Adrenal gland (tissue), 12 donors: Measurements from ENCODE around the gene VKORC1. TPM values are rescaled to one million over a fixed set of nuclear protein-coding genes. Genes with fewer than 3 reads are reported as not detected.

Experiments
- DNase-seq, 7 donors: peaks; one replicate each; pipeline ENCODE4 v3.0.0-alpha.2; 2019 to 2020
- H3K27ac ChIP-seq, 5 donors: fragments of 200-600 bp; sonication (generic) in 4 of 5; 1 replicate in 3 of 5; 2 replicates in 2 of 5; pipeline versions ENCODE4 v1.5.1 to v1.8.0; 2016 to 2020; ENCODE audit warnings: mild to moderate bottlenecking in 1 of 5
- H3K27me3 ChIP-seq: fragments of 200-600 bp; 2 replicates; pipeline ENCODE4 v1.8.0; 2021
- H3K36me3 ChIP-seq, 2 donors: fragments of 200-600 bp; replicated peaks in 1 of 2; 1 replicate in 1 of 2; 2 replicates in 1 of 2; pipeline versions ENCODE4 v1.5.1 to v1.8.0; 2018 to 2022
- H3K4me1 ChIP-seq, 2 donors: fragments of 200-600 bp; replicated peaks in 1 of 2; 1 replicate in 1 of 2; 2 replicates in 1 of 2; pipeline versions ENCODE4 v1.5.1 to v1.8.0; 2018 to 2021
- H3K4me3 ChIP-seq, 4 donors: fragments of 200-600 bp; sonication (generic) in 3 of 4; one replicate each; pipeline ENCODE4 v1.5.1; 2016 to 2018
- H3K9me3 ChIP-seq, 3 donors: fragments of 200-600 bp; sonication (generic) in 1 of 3; replicated peaks in 1 of 3; 1 replicate in 2 of 3; 2 replicates in 1 of 3; pipeline versions ENCODE4 v1.5.1 to v1.8.0; 2016 to 2021
- POLR2A ChIP-seq, 2 donors: fragments of 450-650 bp; IDR thresholded peaks; one replicate each; pipeline ENCODE4 v1.6.1; 2017; ENCODE audit warnings: antibody characterized with exemption in 2 of 2, mild to moderate bottlenecking in 2 of 2, moderate library complexity in 1 of 2
- WGBS, 4 donors: extraction: QIAGEN DNeasy Blood & Tissue Kit in 2 of 4; methylation state at CpG; one replicate each; pipeline versions ENCODE4 v1.1.5 to v1.1.7; 2013 to 2017; 5-methylcytosine and 5-hydroxymethylcytosine counted together
- intact Hi-C, 2 donors: fragments of 100-400 bp; cut with DNase I; formaldehyde crosslinking; loops; one replicate each; pipeline versions ENCODE4 v1.14.1 to v1.15.0; 2022 to 2023
- polyA plus RNA-seq, 3 donors: library from polyadenylated mRNA; stranded (reverse); fragments of 200-250 nt in 2 of 3; fragments of 350-450 nt in 1 of 3; fragmentation: Illumina TruSeq in 1 of 3; extraction: RNeasy Lipid Tissue Mini Kit (QIAGEN cat#74804) in 1 of 3; gene quantifications; one replicate each; pipeline ENCODE4 v1.2.3, GENCODE V29; 2013 to 2014
- total RNA-seq, 9 donors: library from RNA; depleted of rRNA in 4 of 9; stranded (reverse); fragments of >200 nt in 4 of 9; fragments of 120-200 nt in 1 of 9; fragmentation: NEBNext Ultra II Directional in 1 of 9; extraction: Animal tissue kit (Norgen Biotek cat#: 25700) in 1 of 9; gene quantifications; one replicate each; pipeline versions ENCODE4 v1.1.0 to v1.2.4, GENCODE V29; 2013 to 2023
- TF ChIP-seq, protein P1 (sequence below), 6 experiments: fragments of 450-650 bp in 4 of 6; fragments of 200-600 bp in 2 of 6; sonication (generic) in 1 of 6; IDR thresholded peaks; 1 replicate in 5 of 6; 2 replicates in 1 of 6; pipeline versions ENCODE4 v1.5.1 to v1.8.0; 2016 to 2021; ENCODE audit warnings: antibody characterized with exemption in 6 of 6, mild to moderate bottlenecking in 2 of 6, moderate library complexity in 1 of 6
- donor health status: healthy with polysubstance abuse.
- donor health status: Bipolar disorder and iron deficiency.
- donor health status: DM: yes; HTN: yes; CAD: no.
- donor health status: DM: no; HTN: no; CAD: no.
- donor health status: DM: no; HTN: no; CAD: no.
- donor health status: DM: yes; HTN: yes; CAD: no.

The VKORC1 gene
- total and polyA plus RNA-seq, 12 donors, result 38.6 to 267 (median 120) TPM

DNA sequence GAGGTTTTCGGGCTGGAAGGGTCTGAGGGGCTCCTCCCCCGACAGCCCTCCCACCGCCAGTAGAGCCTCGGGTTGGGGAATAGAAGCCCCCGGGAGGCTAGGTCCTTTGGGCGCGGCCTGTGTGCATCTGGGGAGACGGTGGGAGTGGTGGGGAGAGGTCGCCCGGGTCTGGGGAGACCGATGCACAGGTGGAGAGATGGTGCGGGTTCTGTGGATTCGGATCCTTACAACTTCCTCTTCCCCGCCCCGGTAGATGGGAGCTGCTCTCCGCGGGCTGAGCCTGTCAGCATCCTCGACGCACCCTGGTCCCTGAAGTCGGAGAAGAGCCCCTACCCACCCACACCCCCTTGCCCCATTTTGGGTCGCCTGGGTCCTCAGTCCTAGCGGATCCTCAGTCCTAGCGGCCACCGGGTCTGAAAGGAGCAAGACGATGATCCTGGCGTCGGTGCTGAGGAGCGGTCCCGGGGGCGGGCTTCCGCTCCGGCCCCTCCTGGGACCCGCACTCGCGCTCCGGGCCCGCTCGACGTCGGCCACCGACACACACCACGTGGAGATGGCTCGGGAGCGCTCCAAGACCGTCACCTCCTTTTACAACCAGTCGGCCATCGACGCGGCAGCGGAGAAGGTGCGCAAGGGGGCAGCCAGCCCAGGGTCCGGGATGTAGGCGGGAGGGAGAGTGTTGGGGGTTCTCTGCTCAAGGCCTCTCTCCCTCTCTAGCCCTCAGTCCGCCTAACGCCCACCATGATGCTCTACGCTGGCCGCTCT, 14.4 kb upstream of the VKORC1 start:
- H3K9me3 ChIP-seq, result no peaks in the 10 kb centered on the region
- peak in 1 of 7 donors; percentile 31 for DNase-seq
- H3K36me3 ChIP-seq, result peaks cover 0 to 38% of the 10 kb centered on the region in 2 donors
- intact Hi-C loops, result loop anchor here in 1 of 2 donors (5.0 kb wide), 1 partner anchor 68 kb away; no protein-coding TSS in a partner anchor
- peaks cover 30 to 40% of the 10 kb centered on the region in 2 donors for H3K4me1 ChIP-seq
- peak overlapping the region; percentile 64 to 87 (median 79) for H3K27ac ChIP-seq
- no peak for TF ChIP-seq POLR2A (IDR thresholded peaks at IDR 0.05)
- TF ChIP-seq, protein P1, sequence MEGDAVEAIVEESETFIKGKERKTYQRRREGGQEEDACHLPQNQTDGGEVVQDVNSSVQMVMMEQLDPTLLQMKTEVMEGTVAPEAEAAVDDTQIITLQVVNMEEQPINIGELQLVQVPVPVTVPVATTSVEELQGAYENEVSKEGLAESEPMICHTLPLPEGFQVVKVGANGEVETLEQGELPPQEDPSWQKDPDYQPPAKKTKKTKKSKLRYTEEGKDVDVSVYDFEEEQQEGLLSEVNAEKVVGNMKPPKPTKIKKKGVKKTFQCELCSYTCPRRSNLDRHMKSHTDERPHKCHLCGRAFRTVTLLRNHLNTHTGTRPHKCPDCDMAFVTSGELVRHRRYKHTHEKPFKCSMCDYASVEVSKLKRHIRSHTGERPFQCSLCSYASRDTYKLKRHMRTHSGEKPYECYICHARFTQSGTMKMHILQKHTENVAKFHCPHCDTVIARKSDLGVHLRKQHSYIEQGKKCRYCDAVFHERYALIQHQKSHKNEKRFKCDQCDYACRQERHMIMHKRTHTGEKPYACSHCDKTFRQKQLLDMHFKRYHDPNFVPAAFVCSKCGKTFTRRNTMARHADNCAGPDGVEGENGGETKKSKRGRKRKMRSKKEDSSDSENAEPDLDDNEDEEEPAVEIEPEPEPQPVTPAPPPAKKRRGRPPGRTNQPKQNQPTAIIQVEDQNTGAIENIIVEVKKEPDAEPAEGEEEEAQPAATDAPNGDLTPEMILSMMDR (IDR thresholded peaks at IDR 0.05), result no peak
- 34 to 66% (median 49%) methylated on average over 14 to 57 of the region's 57 CpGs for WGBS, 4 donors
- H3K27me3 ChIP-seq, result no peaks in the 10 kb centered on the region
- H3K4me3 ChIP-seq, result peak overlapping the region; percentile 17 to 80 (median 52)

DNA sequence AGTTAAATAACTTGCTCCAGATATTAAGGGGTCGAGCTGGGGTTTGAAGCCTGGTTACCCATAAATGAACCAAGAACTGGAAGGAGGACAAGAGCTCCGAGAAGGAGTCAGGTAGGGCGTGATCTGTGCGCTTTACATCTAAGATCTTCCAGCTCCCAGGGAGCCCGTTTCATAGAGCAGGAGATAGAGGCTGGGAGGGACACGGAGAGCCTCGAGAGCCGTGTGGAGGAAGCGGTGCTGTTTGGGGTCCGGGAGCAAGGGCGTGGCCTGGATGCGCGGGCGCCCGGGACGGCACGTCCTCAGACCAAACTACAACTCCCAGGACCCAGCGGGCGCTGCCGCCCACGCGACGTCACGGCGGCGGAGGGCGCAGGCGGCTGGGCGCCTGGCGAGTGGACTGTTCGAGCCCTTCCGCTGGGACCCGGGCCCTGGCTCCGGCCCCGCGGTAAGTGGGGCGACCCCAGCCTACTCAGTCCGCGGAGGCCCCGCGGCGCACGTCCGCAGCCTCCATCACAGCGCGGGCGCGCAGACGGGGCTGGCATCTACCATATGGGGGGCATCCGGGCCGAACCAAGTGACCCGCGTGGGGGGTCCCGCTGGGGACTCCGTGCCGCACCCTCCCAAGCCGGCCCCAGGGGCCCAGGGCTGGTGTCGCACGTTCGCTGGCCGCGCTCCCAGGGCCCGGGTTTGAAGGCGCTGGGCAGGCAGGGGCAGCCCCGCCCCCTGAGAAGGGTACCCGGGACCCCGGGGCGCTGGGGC, 13.6 kb upstream of the VKORC1 start, which contains the start of gene BCKDK:
BCKDK (plus strand) TSS at position 352 of the 759 bp plus-strand sequence. CDS start 838 bp downstream, outside the sequence.
- Histone ChIP-seq H3K4me1 (peaks cover 24 to 35% of the 10 kb centered on the region in 2 donors), H3K27me3 (no peaks in the 10 kb centered on the region), H3K36me3 (peaks cover 0 to 38% of the 10 kb centered on the region in 2 donors), H3K9me3 (no peaks in the 10 kb centered on the region), H3K4me3 (peak within 1 kb of the TSS; percentile 17 to 80 (median 52)), H3K27ac (peak within 1 kb of the TSS; percentile 64 to 87 (median 79))
- DNase-seq, result peak; percentile 67 to 78 (median 71)
- TF ChIP-seq, protein P1 (IDR thresholded peaks at IDR 0.05), result no peak
- peak; percentile 31 to 38 for TF ChIP-seq POLR2A (IDR thresholded peaks at IDR 0.05)
- 4 to 64% (median 19%) methylated on average over 4 to 68 of the region's 68 CpGs for WGBS, 4 donors
- intact Hi-C loops, result loop anchor here in 1 of 2 donors (5.0 kb wide), 1 partner anchor 69 kb away; no protein-coding TSS in a partner anchor

DNA sequence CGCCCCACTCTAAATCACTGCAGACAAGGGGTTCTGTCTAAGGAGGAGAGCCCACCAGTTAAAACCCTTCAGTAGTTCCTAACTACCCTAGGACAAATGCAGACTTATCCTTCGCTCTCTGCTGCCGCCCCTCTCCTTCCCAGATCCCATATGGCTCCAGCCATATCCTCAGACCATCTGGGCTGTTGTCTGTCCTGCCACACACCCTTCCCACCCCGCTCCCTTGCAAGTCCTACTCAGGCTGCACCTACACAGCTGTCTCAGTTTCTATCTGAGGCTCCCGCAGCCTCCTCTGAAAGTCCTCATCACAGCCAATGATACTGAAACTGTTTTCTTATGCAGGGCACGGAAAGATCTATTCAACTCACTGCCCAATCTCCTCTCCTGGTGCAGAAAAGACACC, 12.9 kb upstream of the VKORC1 start:
- DNase-seq, result no peak
- WGBS, 4 donors, result 92 to 93% (median 92%) methylated on average over 6 of the region's 6 CpGs
- no peak for TF ChIP-seq POLR2A (IDR thresholded peaks at IDR 0.05)
- TF ChIP-seq, protein P1 (IDR thresholded peaks at IDR 0.05), result no peak
- Histone ChIP-seq H3K9me3 (no peaks in the 10 kb centered on the region), H3K4me1 (peaks cover 17 to 28% of the 10 kb centered on the region in 2 donors), H3K27me3 (no peaks in the 10 kb centered on the region), H3K27ac (peak overlapping the region in 1 of 5 donors; percentile 87), H3K36me3 (peaks cover 0 to 33% of the 10 kb centered on the region in 2 donors), H3K4me3 (no peak overlapping the region)
- intact Hi-C loops, result loop anchor here in 1 of 2 donors (5.0 kb wide), 1 partner anchor 70 kb away; no protein-coding TSS in a partner anchor
